GM12865 (cell line): ENCODE measurements around the gene ITGAL.
"Not testable (repeated sequence)": the region's sequence is repeated elsewhere in the genome, so short reads cannot be mapped to it uniquely, and the experiment has no call there.

Source experiments
- DNase-seq: peaks from one replicate; pipeline ENCODE4 v3.0.0; 2010; ENCODE audit warnings: low read depth
- H3K4me3 ChIP-seq: 2 replicates; pipeline ENCODE4 v1.5.1; 2011; ENCODE audit warnings: mild to moderate bottlenecking, low read depth, low read length, control low read depth
- TF ChIP-seq, protein P1 (sequence below): IDR thresholded peaks from 2 replicates; pipeline ENCODE4 v1.5.1; 2011; ENCODE audit warnings: low read length, control low read depth, low read depth, inconsistent platforms; ENCODE audit not compliant: insufficient read depth; ENCODE audit errors: missing control alignments

ITGAL gene

DNA sequence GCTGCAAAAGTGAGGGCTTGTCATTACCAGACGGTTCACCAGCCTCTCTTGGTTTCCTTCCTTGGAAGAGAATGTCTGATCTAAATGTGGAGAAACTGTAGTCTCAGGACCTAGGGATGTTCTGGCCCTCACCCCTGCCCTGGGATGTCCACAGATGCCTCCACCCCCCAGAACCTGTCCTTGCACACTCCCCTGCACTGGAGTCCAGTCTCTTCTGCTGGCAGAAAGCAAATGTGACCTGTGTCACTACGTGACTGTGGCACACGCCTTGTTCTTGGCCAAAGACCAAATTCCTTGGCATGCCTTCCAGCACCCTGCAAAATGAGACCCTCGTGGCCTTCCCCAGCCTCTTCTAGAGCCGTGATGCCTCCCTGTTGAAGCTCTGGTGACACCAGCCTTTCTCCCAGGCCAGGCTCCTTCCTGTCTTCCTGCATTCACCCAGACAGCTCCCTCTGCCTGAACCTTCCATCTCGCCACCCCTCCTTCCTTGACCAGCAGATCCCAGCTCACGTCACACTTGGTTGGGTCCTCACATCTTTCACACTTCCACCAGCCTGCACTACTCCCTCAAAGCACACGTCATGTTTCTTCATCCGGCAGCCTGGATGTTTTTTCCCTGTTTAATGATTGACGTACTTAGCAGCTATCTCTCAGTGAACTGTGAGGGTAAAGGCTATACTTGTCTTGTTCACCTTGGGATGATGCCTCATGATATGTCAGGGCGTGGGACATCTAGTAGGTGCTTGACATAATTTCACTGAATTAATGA lies 49.5 kb downstream of the ITGAL start:
- DNase-seq, result no peak
- H3K4me3 ChIP-seq, result no peak overlapping the region
- TF ChIP-seq, protein P1, sequence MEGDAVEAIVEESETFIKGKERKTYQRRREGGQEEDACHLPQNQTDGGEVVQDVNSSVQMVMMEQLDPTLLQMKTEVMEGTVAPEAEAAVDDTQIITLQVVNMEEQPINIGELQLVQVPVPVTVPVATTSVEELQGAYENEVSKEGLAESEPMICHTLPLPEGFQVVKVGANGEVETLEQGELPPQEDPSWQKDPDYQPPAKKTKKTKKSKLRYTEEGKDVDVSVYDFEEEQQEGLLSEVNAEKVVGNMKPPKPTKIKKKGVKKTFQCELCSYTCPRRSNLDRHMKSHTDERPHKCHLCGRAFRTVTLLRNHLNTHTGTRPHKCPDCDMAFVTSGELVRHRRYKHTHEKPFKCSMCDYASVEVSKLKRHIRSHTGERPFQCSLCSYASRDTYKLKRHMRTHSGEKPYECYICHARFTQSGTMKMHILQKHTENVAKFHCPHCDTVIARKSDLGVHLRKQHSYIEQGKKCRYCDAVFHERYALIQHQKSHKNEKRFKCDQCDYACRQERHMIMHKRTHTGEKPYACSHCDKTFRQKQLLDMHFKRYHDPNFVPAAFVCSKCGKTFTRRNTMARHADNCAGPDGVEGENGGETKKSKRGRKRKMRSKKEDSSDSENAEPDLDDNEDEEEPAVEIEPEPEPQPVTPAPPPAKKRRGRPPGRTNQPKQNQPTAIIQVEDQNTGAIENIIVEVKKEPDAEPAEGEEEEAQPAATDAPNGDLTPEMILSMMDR, result no peak

DNA sequence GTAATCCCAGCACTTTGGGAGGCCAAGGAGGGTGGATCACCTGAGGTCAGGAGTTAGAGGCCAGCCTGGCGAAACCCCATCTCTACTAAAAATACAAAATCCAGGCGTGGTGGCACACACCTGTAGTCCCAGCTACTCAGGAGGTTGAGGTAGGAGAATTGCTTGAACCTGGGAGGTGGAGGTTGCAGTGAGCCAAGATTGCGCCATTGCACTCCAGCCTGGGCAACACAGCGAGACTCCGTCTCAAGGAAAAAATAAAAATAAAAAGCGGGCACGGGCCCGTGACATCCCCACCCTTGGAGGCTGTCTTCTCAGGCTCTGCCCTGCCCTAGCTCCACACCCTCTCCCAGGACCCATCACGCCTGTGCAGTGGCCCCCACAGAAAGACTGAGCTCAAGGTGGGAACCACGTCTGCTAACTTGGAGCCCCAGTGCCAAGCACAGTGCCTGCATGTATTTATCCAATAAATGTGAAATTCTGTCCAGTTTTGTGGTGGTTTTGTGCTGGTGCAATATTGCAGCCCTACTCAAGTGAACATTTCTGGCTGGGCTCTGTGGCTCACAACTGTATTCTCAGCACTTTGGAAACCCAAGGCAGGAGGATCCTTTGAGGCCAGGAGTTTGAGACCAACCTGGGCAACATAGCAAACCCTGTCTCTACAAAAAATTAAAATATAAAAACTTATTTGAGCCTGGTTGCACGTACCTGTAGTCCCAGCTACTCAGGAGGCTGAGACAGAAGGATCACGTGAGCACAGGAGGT lies 50.3 kb downstream of the ITGAL start:
- not testable (repeated sequence) for DNase-seq

GRCh38 chr16:30523768-30524574 lies 51.4 kb downstream of the ITGAL start:
- TF ChIP-seq, protein P1, result no peak
- no peak overlapping the region for H3K4me3 ChIP-seq
- DNase-seq, result no peak

More for the DNA sequence above, 50.3 kb downstream of the ITGAL start:
- H3K4me3 ChIP-seq, result not testable (repeated sequence)

DNA sequence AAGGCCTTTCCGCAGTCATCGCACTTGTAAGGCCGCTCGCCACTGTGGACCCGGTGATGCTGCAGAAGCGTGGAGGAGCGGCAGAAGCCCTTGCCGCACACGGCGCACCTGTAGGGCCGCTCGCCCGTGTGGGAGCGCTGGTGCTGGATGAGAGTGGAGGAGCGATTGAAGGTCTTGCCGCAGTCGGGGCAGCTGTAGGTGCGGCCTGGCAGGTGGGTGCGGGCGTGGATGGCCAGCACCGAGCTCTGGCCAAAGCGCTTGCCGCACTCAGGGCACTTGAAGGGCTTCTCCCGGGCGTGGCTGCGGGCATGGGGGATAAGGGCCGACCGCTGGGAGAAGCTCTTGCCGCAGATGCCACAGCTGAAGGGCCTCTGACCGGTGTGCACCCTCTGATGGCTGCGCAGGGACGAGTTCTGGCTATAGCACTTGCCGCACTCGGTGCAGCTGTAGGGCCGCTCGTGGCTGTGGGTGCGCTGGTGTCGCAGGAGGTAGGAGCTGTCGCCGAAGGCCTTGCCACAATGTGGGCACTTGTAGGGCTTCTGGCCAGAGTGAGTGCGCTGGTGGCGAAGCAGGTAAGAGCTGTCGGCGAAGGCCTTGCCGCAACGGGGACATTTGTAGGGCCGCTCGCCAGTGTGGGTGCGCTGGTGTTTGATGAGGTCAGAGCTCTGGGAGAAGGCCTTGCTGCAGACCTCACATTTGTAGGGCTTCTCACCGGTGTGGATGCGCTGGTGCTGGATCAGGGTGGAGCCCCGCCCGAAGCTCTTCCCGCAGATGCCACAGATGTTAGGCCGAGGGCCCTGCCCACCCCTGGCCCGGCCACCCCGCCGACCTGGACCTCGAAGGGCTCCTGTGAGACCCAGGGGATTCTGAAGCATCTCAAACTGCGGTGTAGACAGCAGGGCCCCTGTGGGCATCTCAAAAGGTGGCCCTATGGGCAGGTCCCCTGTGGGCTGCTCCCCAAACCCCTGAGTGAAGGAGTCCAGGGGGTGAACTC lies 52.3 kb downstream of the ITGAL start:
- no peak overlapping the region for H3K4me3 ChIP-seq
- TF ChIP-seq, protein P1, result no peak
- no peak for DNase-seq

DNA sequence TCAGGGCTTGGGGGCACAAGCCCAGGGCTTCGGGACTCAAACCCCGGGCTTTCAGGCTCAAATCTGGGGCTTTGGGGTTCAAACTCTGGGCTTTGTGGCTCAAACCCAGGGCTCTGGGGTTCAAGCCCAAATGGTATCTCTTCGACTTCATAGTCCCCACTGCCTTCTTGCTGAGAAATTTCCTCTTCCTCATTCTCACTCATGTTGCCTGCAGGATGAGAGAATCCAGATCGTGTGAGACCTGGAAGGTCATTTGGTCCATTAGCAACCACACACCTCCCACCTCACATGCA lies 53.2 kb downstream of the ITGAL start:
- DNase-seq, result no peak
- H3K4me3 ChIP-seq, result peak overlapping the region; percentile 57
- TF ChIP-seq, protein P1, result no peak

GRCh38 chr16:30526137-30526822 lies 53.7 kb downstream of the ITGAL start, which contains the start of gene ZNF768:
TSS of gene ZNF768 (minus strand) at chr16:30526566. CDS start at chr16:30526413, 153 bp downstream.
- peak within 1 kb of the TSS; percentile 78 for H3K4me3 ChIP-seq
- TF ChIP-seq, protein P1, result no peak
- DNase-seq, result peak; percentile 29
